SKM-1 (cell line): Measurements from ENCODE around the gene LGR6.
A peak's percentile ranks its signal among the peaks of the same experiment; 100 is the strongest.
"Not testable (repeated sequence)": the region's sequence is repeated elsewhere in the genome, so short reads cannot be mapped to it uniquely, and the experiment has no call there.

Experiments used
- DNase-seq: peaks from one replicate; lab custom pipeline; 2025; ENCODE audit not compliant: unreplicated experiment; lab: John Stamatoyannopoulos, UW

Gene LGR6

GRCh38 chr1:202176949-202177927, 16.4 kb upstream of the LGR6 start:
- no peak for DNase-seq

GRCh38 chr1:202179828-202180750, 13.5 kb upstream of the LGR6 start:
- no peak for DNase-seq

GRCh38 chr1:202180751-202181139, 12.9 kb upstream of the LGR6 start:
- DNase-seq = not testable (repeated sequence)

GRCh38 chr1:202181586-202181985, 12.0 kb upstream of the LGR6 start:
- no peak for DNase-seq

GRCh38 chr1:202182040-202182877, 11.3 kb upstream of the LGR6 start:
- DNase-seq = no peak

GRCh38 chr1:202184750-202185460, 8.7 kb upstream of the LGR6 start:
- peak; percentile 84 for DNase-seq

- no peak for DNase-seq
Observed at GRCh38 chr1:202186327-202186726, 7.3 kb upstream of the LGR6 start.

GRCh38 chr1:202187041-202187671, 6.4 kb upstream of the LGR6 start:
- DNase-seq = no peak

- DNase-seq = no peak
Observed at GRCh38 chr1:202187697-202188407, 5.7 kb upstream of the LGR6 start.

- DNase-seq = peak; percentile 53
Observed at GRCh38 chr1:202189001-202189790, 4.4 kb upstream of the LGR6 start.

- DNase-seq = no peak
Observed at GRCh38 chr1:202189918-202190715, 3.5 kb upstream of the LGR6 start.

- DNase-seq = not testable (repeated sequence)
Observed at GRCh38 chr1:202191391-202191790, 2.2 kb upstream of the LGR6 start.

GRCh38 chr1:202192770-202193613, 607 bp upstream of the LGR6 start:
- no peak for DNase-seq

- no peak for DNase-seq
Observed at GRCh38 chr1:202194328-202194648, 689 bp downstream of the LGR6 start.

GRCh38 chr1:202197653-202198365, 4.2 kb downstream of the LGR6 start:
- no peak for DNase-seq

- no peak for DNase-seq
Observed at GRCh38 chr1:202198366-202198724, 4.7 kb downstream of the LGR6 start.
